Measurements from ENCODE around the gene PTGES3L. TPM values are rescaled to one million over a fixed set of nuclear protein-coding genes. Genes with fewer than 3 reads are reported as not detected.

The PTGES3L gene
- total and polyA plus RNA-seq, 2 of the 13 experiments (the other 11 are each of a cell fraction or from before 2014, with no cell fraction given) = 1.2 to 2.9 TPM

- TF ChIP-seq FUBP1 (CRISPR knock-in tag; IDR thresholded peaks at IDR 0.05; ENCODE audit: borderline replicate concordance) = no peak
- peak; percentile 67; the same call in 1 of the 2 replicates for TF ChIP-seq GATAD1 (CRISPR knock-in tag; IDR thresholded peaks at IDR 0.05)
- peak; percentile 10; the same call in 1 of the 2 replicates for TF ChIP-seq ARID5B (CRISPR knock-in tag; IDR thresholded peaks at IDR 0.05)
- TF ChIP-seq SALL2 (CRISPR knock-in tag; IDR thresholded peaks at IDR 0.05) = peak; percentile 63; the same call in 1 of the 2 replicates
- TF ChIP-seq ZNF407 (CRISPR knock-in tag; IDR thresholded peaks at IDR 0.05; ENCODE audit: not compliant biosample characterization) = peak; percentile 88
- TF ChIP-seq SRSF4 (IDR thresholded peaks at IDR 0.05; ENCODE audit: low read depth, low read length, poor library complexity, severe bottlenecking) = no peak
- TF ChIP-seq JARID2 (CRISPR knock-in tag; IDR thresholded peaks at IDR 0.05; ENCODE audit: insufficient replicate concordance) = no peak
- no peak for TF ChIP-seq THAP9 (CRISPR knock-in tag; IDR thresholded peaks at IDR 0.05; ENCODE audit: borderline replicate concordance)
- TF ChIP-seq JUND (CRISPR knock-in tag; IDR thresholded peaks at IDR 0.05) = no peak
- 0 out of 2 replicates have a peak, but pooled peaks have one; percentile 22 for TF ChIP-seq YEATS2 (CRISPR knock-in tag; IDR thresholded peaks at IDR 0.05; ENCODE audit: borderline replicate concordance)
These were observed 1.0 kb upstream of the PTGES3L start (continued) for GRCh38 chr17:42980766-42981397.

All from HepG2 (cell line).